GM21447 (cell line): ENCODE results near the gene MAFG.

ENCODE experiments used
- ATAC-seq: cut with Tn5 transposase; IDR thresholded peaks from one replicate; pipeline ENCODE4 v1.9.1; 2021; ENCODE audit not compliant: unreplicated experiment

Gene MAFG

DNA sequence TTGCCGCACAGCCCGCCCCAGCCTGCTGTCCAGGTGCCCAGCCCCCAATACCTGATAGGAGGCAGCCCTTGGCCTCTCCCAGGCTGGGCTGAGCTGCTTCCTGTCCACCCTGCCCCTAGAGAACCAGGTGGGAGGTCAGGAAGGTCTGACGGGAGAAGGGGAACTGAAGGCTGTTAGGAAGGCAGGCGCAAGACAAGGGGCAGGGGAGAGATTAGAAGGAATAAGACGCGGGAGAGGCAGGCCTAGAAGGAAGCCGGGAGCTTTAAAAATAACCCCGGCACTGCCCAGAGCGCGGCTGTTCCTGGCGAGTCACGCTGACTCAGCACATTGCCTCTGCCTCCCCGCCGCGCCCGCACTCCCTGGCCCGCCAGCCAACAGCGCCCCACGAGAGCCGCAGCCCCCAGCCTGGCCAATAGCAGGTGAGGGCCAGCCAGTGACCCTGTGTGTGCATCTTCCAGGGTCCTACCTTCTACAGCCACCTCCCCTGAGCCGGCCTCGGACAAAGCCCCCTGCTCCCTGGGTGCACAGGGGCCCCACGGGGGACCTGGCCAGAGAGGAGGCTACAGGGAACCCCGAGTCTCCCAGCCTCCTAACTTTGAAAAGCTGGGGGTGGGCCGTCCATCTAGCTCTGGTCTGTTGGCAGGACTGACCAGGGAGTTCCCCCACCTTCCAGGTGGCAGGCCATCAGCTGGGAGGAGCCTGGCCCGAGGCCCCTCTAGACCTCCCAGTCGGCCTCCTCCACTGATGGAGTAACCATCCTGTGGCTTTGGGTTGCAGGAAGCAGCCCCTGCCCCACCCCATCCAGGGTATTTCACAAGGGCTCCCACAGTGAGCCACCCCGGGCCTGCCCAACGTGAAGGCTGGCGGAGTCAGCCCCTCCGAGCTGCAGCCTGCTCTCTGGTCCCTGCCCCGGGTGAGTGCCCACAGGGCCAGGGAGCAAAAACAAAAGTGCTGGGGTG, 4.0 kb downstream of the MAFG start:
- ATAC-seq = no peak

DNA sequence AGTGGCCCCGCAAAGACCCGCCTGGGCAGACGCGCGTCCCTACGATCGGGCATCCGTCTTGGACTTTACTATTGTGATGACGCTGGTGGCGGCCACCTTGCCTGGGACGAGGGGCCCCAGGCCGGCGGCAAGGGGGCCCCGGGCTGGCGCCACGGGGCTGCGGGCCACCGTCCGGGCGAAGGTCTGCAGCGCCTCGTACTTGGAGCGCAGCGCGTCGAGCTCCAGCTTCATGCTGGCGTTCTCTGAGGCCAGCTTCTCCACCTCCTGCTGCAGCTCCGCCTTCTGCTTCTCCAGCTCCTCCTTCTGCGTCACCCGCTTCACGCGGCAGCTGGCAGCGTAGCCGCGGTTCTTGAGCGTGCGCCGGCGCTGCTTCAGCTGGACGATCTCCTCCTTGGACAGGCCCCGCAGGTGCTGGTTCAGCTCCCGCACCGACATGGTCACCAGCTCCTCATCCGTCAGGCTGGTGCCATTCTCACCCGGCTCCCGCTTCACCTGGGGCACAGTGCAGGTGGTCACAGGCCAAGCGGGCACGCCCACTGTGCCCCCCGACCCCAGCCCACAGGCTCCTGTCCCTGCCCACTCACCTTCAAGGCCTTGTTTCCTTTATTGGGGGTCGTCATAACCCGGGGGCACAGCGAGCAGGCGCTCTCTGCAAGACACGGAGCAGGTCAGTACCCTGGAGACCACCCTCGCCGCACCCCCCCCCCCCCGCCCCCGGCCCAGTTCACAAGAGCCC, 4.8 kb downstream of the MAFG start:
- no peak for ATAC-seq

DNA sequence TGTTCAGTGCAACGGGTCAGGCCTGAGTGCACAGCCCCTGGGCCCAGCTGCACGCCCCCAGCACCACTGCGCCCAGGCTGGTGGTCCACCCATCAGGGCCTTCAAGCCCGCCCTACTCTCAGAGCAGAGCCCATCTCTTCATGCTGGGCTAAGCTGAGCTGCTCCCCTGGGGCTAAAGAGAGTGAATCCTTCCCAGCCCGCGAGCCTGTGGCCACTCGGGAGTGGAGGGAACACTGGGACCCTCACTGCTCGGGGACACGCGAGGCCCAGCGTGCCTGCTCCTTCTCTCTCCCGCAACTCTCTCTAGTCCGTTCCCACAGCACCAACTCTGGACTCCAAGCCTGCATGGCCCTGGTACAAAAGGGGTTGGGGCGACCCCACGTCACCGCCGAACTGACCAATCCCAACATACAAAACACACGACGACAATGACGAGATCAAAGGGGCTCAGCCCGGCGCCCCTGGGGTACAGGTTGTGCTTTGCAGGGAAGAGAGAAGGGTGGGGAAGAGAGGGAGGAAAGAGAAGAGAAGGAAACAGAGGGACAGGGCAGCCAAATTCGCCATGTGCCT, 5.5 kb downstream of the MAFG start:
- ATAC-seq = no peak

DNA sequence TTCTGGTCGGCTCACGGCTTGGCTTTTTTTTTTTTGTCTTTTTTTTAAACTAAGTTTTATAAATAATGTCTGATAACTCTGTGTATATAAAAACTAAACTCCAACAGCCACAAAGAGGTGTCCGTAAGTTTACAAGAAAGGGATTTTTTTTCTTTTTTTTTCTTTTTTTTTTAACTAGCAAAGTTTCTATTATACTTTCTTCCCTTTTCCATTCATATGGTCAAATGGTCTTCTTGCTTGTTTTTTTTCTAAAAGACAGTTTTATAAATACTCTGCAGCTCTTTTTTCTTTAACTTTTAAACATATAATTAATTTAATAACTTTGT, 6.0 kb downstream of the MAFG start:
- no peak for ATAC-seq

DNA sequence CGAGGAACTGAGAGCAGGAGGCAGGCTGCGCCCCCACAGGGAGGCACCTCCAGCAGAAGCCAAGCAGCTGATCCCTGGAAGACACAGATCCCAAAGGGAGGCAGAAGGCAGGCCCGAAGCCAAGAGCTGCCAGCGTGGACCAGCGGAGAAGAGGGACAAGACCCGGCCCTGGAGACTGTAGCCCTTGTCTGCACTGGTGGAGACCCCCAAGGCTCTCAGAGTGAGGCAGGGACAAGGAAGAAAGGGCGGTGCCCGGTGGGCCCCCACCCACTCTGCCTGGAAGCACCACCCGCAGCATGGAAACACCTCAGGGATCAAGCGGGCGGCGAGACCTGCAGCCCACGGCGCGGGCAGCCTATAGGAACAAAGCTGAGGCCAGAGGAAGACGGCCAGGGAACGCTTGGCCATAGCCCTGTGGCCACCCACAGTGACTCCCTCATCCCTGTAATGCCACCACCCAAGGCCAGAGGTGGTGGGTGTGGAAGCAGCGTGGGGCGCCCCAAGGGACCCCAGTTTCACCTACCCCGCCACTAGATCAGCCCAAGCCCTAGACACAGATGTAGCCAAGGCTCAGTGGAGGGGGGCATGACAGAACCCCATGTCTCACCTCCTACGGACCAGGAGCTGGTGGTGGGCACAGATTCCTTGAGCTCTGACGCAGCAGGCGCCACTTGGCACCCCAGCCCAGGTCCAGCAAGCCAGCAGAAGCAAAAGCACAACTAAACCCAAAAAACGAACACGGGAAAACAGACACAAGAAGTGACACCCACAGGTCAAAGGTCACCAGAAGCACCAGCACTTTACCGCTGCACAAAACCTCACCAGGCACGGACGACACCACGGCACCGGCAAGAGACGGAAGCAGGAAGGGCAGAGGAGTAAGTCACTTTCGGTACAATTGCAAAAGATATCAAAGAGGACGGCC, 6.7 kb downstream of the MAFG start:
- no peak for ATAC-seq

DNA sequence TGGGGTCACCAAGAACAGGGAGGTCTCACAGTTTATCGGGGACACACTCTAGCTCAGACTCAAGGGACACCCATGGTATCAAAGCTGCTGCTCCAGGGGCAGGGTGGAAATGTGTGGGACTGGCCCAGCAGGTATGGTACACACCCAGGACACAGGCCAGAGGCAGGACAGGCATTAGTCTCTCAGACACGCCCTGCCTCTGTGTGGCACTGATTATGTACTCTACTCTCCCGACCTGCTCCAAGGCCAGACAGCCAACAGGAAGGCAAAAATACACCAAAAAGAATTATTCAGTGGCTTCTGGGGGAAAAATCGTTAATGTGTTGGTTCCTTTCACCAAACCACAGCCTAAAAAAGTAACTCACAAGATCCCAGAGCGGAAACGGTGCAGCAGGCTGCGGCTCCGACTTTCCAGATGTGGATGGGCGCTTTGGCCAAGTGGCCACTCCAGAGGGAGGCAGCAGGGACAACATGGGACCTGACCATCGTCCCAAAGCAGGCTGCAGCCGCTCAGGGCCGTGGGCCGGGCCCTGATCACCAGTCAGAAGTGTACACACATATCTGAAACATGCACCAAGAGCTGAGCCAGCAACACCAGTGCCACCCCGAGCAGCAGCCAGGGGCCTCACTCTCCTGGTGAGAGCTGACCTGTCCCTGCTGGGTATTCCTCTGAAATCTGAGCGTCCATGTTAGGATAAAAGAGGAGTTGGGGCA, 8.5 kb downstream of the MAFG start:
- no peak for ATAC-seq

DNA sequence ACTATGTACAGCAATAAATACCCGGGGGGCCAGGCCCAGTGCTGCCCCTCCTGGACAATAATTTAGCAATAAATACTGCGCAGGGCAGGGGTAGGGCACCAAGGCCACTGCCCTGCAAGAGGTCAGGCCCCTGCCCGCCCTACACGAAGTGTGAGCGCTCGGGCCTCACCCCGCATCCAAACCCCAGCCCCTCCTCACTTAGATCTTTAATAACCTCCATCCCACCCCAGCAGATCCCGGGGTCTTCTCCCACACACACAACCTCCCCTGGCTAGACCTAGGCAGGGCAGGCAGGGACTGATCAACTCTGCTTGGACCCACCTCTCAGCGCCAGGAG, 9.2 kb downstream of the MAFG start:
- peak; percentile 15 for ATAC-seq

DNA sequence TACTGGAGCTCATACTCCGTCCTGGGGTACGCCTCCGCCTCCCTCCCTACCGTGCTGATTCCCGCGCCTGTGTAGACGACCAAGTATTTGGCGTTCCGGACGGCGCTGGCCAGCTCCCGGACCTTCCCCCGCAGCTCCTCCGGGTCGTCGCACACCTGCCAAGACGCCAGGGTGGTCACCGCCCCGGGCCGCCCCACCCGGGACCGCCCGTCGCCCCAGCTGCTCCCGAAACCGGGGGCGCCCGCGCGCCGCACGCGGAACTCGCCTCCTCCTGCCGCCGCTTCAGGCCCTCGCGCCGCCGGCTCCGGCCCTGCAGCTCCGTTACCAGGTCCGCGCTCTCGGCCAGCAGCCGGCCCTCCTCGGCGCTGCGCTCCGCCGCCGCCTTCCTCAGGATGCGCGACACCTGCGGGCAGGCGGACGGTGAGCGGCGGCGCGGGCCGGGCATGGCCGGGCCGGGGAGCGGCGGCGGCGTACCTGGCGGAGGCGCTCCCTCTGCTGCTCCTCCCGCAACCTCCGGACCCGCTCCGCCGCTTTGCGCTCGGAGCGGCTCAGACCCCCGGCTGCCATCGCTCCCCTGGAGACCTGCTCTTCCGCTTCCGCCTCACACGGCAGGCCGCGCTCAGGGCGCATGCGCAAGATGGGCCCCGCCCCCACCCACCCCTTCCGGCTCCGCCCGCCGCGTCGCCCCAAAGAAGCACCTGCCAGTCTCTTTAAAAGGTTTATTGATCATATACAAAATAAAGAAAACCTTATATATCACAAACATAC, 9.8 kb downstream of the MAFG start, which contains the start of gene SIRT7:
SIRT7 (minus strand) TSS at position 612 of the 768 bp plus-strand sequence; CDS start at position 567, 45 bp downstream.
- ATAC-seq = peak; percentile 58

DNA sequence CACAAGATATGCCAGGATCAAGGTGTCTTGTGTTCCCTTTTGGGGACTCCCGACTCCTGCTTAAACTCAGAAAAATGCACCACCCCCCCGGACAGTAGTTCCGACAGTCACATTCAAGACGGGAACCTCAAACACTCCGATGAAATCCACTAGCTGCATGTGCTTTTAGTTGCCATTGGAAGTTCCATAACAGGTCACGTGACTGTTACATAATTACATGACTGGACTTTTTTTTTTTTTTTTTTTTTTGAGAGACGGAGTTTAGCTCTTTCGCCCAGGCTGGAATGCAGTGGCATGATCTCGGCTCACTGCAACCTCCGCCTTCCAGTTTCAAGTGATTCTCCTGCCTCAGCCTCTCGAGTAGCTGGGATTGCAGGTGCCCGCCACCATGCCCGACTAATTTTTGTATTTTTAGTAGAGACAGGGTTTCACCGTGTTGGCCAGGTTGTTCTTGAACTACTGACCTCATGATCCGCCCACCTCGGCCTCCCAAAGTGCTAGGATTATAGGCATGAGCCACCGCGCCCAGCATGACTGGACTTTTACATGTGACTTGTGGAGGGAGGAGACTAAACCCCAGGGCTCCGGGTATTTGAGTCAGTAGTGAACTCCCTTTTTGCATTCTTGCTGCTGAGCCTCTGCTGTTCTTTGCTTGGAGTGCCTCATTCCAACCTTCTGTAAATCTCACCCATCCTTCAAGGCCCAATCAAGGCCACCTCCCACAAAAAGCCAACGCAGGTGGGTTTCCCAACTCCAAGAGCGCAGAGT, 11.1 kb downstream of the MAFG start:
- no peak for ATAC-seq

DNA sequence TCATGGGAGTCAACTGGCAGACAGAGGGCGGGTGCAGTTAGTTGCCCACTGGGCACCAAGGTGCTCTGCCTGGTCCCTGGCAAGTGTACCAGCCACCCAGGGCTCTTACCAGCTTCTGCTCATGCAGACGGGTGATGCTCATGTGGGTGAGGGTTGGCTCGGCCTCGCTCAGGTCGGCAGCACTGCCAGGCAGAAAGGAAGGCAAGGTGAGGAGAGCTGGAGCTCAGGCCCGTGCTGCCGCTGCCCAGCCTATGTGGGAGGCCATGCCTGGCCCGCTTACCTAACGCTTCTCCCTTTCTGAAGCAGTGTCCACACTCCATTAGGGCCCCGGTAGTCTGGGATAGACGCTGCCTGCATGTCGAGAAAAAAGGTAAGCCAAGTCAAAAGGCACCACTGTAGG, 12.2 kb downstream of the MAFG start:
- no peak for ATAC-seq

DNA sequence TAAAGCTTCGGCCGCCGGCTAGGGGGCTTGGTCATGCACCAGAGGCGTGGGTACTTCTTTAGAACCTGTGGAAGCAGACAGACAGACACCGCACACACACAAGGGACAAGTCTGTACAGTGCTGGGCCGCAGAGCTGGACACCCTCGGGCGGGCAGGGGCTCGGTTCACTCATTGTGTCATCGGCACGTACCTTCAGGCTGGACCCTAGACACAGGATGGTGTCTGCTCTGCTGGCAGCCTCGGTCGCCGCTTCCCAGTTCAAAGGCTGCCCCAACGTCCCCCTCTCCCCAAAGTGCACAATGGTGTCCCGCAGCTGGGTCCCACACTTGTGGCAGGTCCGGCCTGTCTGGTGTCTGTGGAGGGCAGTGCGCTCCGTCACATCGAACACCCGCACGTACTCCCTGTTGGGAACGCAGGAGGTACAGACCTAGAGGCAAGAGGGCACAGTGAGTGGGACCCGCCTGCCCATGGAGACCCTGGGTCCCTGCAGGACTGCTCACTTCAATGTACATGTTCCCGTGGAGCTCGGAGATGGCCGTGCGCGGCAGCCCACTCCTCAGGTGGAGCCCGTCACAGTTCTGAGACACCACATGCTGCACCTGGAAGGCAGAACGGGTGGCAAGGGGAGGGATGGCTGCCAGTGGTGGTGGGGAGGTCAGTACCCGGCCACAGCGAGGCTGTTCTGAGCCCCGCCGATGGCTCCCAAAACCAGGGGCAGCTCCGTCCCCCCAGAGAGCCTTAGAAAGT, 13.3 kb downstream of the MAFG start:
- ATAC-seq = no peak

DNA sequence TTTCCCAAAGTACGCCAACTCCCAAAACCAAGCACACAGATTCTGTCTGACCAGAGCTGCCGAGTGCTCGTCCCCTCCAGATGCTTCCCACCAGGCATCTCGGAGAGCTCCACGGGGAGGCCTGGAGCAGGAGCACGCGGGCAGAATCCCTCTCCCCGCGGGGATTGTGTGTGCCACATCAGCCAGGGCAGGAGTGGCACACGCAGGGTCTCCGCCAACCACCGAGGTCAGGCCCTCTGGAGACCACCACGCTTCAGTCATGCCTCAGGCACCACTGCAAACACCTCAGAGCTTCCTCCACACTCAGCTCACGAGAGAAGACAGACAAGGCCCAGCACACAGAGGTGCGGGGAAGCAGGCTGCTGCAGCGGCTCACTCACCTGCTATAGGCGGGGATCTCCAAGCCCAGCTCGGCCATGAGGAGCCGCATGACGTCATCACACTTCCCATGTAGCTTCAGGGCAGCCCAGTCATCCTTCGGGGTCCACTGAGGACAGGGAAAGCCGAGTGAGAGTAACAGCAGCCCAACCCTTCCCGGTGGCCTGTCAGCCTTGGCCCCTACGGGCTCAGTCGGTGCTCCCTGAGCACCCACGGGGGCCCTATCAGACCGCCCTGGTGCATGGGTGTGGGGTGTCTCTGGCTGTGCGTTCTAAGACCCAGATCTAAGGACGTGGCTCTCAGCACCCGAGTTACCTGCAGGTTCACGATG, 14.0 kb downstream of the MAFG start:
- ATAC-seq = no peak

DNA sequence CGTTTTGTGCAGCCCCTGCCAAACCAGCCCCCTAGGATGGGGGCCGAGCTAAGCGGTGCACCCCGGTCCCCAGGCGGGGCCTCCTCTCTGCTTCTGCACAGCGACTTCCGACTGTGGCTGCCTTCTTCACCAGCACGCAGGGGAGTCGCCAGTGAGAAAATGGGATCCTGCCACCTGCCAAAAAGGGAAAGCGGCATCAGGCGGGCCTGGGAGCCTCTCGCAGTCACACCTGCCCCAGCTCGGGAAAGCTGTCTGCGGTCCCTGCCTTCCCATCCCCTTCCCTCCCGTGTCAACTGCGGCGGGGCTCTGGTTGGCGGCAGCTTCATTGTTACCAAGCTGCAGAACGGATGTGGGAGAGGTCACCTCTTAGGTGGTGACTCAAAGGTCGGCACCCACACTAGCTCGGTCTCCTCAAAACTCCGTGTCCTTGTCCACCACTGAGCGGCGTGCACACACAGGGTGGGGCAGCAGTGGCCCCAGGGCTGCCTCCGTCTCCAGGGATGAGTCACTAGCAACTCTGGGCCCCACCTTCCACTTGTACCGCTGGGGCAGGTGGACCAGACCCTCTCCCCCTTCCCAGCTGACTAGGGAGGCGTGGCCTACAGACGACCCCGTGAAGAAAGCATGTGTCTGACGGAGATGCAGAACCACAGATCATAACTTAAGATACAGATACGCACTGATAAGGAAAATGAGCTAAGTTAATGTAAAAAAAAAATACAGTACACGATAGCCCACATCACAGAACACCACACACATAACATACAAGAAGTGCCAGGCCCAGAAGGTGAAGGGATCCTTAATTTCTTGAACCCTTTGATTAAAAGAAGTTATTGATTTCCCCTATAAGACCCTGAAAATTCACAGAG, 14.9 kb downstream of the MAFG start:
- ATAC-seq = no peak

DNA sequence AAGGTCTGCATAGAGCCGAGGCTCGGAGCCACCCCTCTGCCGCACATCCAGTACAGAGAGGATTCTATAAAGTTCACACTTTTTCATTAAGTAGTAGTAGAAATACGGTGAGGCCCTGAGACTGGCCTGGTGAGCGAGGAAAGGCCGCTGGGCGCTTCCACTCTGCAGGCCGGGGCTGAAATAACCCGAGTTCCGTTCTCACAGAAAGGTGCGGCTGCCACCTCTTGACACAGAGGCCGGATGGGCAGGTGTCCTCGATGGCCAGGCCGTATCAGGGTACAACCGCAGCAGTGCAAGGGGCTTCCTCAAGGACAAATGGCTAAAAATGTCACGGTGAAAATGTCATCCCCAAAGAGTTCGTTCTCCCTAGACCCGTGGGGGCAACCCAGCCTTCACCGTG, 15.6 kb downstream of the MAFG start:
- no peak for ATAC-seq

DNA sequence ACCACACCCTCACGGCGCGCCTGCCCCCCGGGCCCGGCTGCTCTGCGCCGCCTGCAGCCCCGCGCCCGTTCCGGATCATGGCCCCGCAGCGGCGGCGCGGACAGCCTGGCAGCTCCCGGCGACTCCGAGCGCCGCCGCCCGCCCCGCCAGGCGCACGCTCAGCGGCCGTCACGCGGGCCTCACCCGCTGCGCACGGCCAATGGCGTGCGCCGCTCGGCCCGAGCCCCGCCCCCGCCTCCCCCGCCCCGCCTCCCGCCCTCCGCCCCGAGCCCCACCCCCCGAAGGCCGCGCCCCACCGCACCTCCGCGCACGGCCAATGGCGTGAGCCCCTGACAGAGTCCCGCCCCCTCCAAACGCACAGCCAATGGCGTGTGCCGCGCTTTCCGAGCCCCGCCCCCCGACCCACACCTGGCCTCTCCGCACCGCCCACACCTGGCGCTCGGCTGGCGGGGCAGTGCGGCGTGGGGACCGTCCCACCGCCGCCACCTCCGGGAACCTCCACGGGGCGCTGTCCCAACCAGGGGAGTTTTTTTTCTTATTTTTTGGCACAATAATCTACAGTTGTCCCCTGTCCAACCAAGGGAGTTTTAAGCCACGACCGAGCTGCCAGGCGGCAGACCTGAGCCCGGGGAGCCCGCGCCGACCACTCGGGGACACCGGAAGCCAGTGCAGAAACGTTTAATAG, 16.1 kb downstream of the MAFG start, which contains the start of gene PCYT2:
PCYT2 (minus strand) TSS at position 123 of the 685 bp plus-strand sequence; CDS start at position 79, 44 bp downstream.
- peak; percentile 67 for ATAC-seq

DNA sequence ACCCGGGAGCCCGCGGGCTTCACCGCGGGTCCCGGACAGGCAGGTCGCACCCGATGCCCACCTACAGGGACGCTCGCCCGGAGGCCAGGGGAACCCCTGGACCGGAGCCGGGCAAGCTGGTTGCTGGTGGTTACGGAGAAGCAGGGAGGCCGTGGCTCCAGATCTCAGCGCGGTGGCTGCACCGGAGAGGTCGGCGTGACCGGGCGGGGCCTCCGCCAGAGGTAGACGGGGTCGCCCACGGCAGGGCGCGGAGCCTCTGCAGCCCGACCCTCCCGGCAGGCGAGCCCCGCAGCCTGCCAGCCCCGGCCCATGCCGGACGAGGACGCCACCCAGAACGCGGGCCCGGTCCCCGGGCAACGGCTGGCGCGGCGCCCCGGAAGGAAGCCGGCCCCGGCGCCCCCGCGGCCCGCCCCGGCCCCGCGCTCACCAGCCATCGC, 16.7 kb downstream of the MAFG start:
- peak; percentile 29 for ATAC-seq
